ENCODE results near the gene MTMR12.

- TF ChIP-seq POLR2A (IDR thresholded peaks at IDR 0.05; ENCODE audit: control extremely low read depth in 1 of 2, low read depth in 2 of 2, low read length in 2 of 2) (no peak), PHF8 (conservative IDR thresholded peaks at IDR 0.05; ENCODE audit: low read depth, low read length) (no peak), HDAC2 (IDR thresholded peaks at IDR 0.05; ENCODE audit: borderline replicate concordance in 1 of 2, low read depth in 2 of 2, low read length in 2 of 2) (no peak), KDM1A (IDR thresholded peaks at IDR 0.05; ENCODE audit: borderline replicate concordance, low read length) (no peak), RAD21 (IDR thresholded peaks at IDR 0.05 in 1 of 2, conservative IDR thresholded peaks at IDR 0.05 in 1 of 2; ENCODE audit: low read depth in 2 of 2, low read length in 2 of 2) (no peak), RNF2 (IDR thresholded peaks at IDR 0.05; ENCODE audit: borderline replicate concordance, low read depth, low read length, missing control alignments, poor library complexity, severe bottlenecking) (no peak), POLR2AphosphoS5 (IDR thresholded peaks at IDR 0.05; ENCODE audit: low read depth, low read length) (no peak), CEBPB (IDR thresholded peaks at IDR 0.05; ENCODE audit: low read depth, low read length) (no peak), GABPA (IDR thresholded peaks at IDR 0.05; ENCODE audit: borderline replicate concordance, insufficient read depth, low read length) (no peak)
- TF ChIP-seq, protein P1, sequence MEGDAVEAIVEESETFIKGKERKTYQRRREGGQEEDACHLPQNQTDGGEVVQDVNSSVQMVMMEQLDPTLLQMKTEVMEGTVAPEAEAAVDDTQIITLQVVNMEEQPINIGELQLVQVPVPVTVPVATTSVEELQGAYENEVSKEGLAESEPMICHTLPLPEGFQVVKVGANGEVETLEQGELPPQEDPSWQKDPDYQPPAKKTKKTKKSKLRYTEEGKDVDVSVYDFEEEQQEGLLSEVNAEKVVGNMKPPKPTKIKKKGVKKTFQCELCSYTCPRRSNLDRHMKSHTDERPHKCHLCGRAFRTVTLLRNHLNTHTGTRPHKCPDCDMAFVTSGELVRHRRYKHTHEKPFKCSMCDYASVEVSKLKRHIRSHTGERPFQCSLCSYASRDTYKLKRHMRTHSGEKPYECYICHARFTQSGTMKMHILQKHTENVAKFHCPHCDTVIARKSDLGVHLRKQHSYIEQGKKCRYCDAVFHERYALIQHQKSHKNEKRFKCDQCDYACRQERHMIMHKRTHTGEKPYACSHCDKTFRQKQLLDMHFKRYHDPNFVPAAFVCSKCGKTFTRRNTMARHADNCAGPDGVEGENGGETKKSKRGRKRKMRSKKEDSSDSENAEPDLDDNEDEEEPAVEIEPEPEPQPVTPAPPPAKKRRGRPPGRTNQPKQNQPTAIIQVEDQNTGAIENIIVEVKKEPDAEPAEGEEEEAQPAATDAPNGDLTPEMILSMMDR (IDR thresholded peaks at IDR 0.05; ENCODE audit: control extremely low read depth in 1 of 3, insufficient read depth in 1 of 3, low read depth in 1 of 3, low read length in 3 of 3): no peak
Measured at GRCh38 chr5:32357658-32358057, 44.9 kb upstream of the MTMR12 start.

Data from H1 (cell line).